Activated naive CD4-positive, alpha-beta T cell treated with anti-CD3 and anti-CD28 coated beads, Interleukin-2, amount 10 ng/mL, durations not matched to agents 7 days and 5 days (primary cell): Measurements from ENCODE around the gene L3MBTL3.

Experiments
- CTCF ChIA-PET: fragments of 350-600 bp; sonication (Branson Sonifier 250); formaldehyde crosslinking; loops from one replicate; lab custom pipeline; 2021; ENCODE audit warnings: antibody characterized with exemption; lab: Charles Lee
- DNase-seq: peaks from one replicate; pipeline ENCODE4 v3.0.0-alpha.2; 2020
- H3K27ac Mint-ChIP-seq: one replicate; pipeline ENCODE4 v1.8.0; 2021; ENCODE audit warnings: mild to moderate bottlenecking, moderate library complexity, mixed read lengths
- H3K27me3 Mint-ChIP-seq: one replicate; pipeline ENCODE4 v1.8.0; 2021; ENCODE audit warnings: mild to moderate bottlenecking, mixed read lengths
- H3K36me3 Mint-ChIP-seq: one replicate; pipeline ENCODE4 v1.8.0; 2021; ENCODE audit warnings: mixed read lengths
- H3K4me1 Mint-ChIP-seq: one replicate; pipeline ENCODE4 v1.8.0; 2021; ENCODE audit warnings: mixed read lengths
- H3K4me3 Mint-ChIP-seq: one replicate; pipeline ENCODE4 v1.8.0; 2021; ENCODE audit warnings: mild to moderate bottlenecking, moderate library complexity, mixed read lengths
- H3K9me3 Mint-ChIP-seq: one replicate; pipeline ENCODE4 v1.8.0; 2021; ENCODE audit warnings: mixed read lengths

L3MBTL3 gene

GRCh38 chr6:130037207-130037811 is 18.9 kb downstream of the L3MBTL3 start:
- H3K4me1 Mint-ChIP-seq: peaks cover 40% of the 10 kb centered on the region
- H3K27ac Mint-ChIP-seq: no peak overlapping the region

GRCh38 chr6:130041594-130041993 is 23.2 kb downstream of the L3MBTL3 start:
- H3K27ac Mint-ChIP-seq: no peak overlapping the region
- no peaks in the 10 kb centered on the region for H3K9me3 Mint-ChIP-seq
- no peak overlapping the region for H3K4me3 Mint-ChIP-seq
- CTCF ChIA-PET: interaction anchor here (0.8 kb wide), 1 partner anchor 240 kb away, joined by 3 read pairs; no protein-coding TSS in a partner anchor
- H3K36me3 Mint-ChIP-seq: peaks cover 17% of the 10 kb centered on the region
- no peak for DNase-seq
- H3K4me1 Mint-ChIP-seq: peaks cover 15% of the 10 kb centered on the region
- no peaks in the 10 kb centered on the region for H3K27me3 Mint-ChIP-seq

More at GRCh38 chr6:130037207-130037811, 18.9 kb downstream of the L3MBTL3 start:
- Mint-ChIP-seq H3K27me3 (no peaks in the 10 kb centered on the region), H3K9me3 (peaks cover 2% of the 10 kb centered on the region), H3K36me3 (peaks cover 25% of the 10 kb centered on the region), H3K4me3 (no peak overlapping the region)
- DNase-seq: no peak
- CTCF ChIA-PET: interaction anchor here (0.7 to 0.9 kb wide), 2 partner anchors 257 to 319 kb away, joined by 3 to 4 read pairs; no protein-coding TSS in a partner anchor

DNA sequence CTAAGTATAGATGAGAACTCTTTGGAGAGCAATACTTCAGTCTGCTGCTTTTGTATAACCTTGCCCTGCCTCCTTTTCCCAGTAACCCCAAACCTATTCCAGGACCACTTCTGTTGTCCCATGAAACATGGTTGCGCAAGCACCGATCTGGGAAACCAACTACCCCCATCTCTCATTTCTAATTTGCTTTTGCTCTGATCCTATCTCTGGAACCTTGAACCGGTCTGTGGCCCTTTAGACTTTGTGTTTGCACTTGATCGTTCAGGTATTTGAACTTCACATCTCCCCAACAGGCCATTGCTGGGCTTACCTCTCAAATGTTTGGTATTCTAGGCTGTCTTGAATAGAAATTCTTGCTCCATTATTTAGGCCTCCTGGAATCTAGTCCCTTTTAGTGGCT is 25.0 kb downstream of the L3MBTL3 start:
- no peaks in the 10 kb centered on the region for H3K27me3 Mint-ChIP-seq
- no peak overlapping the region for H3K4me3 Mint-ChIP-seq
- DNase-seq: no peak
- CTCF ChIA-PET: interaction anchor here (1.5 kb wide), 1 partner anchor 239 kb away, joined by 3 read pairs; no protein-coding TSS in a partner anchor
- peak overlapping the region; percentile 39 for H3K27ac Mint-ChIP-seq
- peaks cover 17% of the 10 kb centered on the region for H3K4me1 Mint-ChIP-seq
- H3K36me3 Mint-ChIP-seq: peaks cover 20% of the 10 kb centered on the region
- no peaks in the 10 kb centered on the region for H3K9me3 Mint-ChIP-seq

DNA sequence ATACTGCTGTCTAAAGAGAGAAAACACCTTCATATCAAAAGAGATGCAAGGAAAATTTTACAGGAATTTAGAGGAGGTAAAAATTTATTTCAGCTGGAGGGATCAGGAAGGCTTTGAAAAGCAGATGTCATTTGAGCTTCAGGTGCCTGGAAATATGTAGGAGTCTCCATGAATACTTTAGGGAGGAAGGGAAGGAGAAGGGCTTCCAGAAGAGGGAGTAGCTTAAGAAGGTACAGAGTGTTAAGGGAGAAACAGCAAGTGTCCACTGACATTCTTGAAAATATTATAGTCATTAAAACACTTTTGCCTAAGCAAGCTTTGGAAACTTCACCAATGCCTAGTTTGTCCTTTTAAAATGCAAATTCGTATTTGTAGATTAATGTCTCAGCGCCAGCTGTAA is 27.2 kb downstream of the L3MBTL3 start:
- CTCF ChIA-PET: interaction anchor here (0.6 to 1.3 kb wide), 2 partner anchors 10 to 278 kb away, joined by 3 to 4 read pairs; no protein-coding TSS in a partner anchor
- Mint-ChIP-seq H3K27me3 (no peaks in the 10 kb centered on the region), H3K36me3 (peaks cover 30% of the 10 kb centered on the region), H3K4me1 (peaks cover 17% of the 10 kb centered on the region), H3K9me3 (no peaks in the 10 kb centered on the region), H3K4me3 (no peak overlapping the region), H3K27ac (no peak overlapping the region)
- DNase-seq: no peak

DNA sequence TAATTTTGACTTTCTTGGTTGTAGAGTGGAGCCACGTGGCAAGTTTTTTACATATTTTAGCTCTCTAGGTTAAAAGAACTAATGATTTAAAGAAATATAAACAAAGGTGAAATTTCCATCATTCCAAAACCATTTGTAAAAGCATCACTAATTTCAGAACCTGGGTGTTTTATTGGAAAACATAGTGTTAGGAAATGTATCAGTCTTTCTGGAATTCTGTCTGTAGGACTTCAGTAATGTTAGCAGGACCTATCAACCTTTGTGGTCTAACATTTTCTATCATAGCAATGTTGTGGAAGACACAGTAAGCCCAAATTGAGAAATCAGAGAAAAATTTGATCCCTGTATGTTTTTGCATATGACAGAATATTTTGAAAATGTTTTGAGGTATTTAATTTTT is 28.3 kb downstream of the L3MBTL3 start:
- Mint-ChIP-seq H3K4me1 (peaks cover 8% of the 10 kb centered on the region), H3K9me3 (no peaks in the 10 kb centered on the region), H3K27me3 (no peaks in the 10 kb centered on the region), H3K36me3 (peaks cover 31% of the 10 kb centered on the region), H3K27ac (no peak overlapping the region), H3K4me3 (no peak overlapping the region)
- no peak for DNase-seq
- CTCF ChIA-PET: interaction anchor here (1.1 to 1.5 kb wide), 3 partner anchors 9 to 235 kb away, joined by 3 to 6 read pairs (median 4); no protein-coding TSS in a partner anchor

DNA sequence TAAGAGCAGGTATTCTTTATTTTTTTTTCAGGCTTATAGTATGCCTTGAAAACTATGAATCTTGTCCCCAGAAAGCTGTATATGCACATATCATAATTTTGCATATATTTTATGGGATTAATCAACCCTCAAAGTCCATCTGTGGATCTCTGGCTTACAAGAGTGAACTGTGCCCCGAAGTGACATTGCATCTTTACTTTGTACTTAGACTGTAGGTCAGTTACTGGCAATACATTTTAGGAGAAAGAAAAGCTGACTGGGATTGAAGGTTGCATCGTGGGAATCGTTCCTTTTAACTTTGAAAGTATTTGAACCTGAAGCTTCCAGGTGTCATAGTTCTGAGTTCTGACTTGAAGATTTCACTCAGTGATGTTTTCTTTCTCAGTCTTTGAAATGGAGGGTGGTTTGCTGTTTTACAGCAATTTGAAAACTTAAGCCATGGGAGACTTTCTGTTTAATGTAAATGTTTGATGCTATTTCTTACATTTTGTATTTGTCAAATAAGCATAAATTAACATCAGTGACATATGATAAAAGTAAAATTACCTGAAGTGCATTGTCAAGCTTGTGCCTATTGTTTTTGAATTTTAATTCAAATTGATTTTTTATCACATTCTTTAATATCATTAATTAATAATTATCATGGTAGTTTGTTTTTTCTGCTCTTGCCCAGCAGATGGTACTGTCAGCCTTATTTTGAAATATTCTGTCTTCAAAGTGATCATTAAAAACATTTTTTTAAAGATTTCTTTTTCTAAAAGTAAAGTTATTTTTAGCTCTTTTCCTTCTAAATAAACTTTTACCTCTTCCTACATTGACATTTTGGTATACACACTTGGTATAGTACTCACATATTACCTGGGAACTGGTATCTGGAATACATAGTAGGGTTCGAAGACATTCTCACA is 29.0 kb downstream of the L3MBTL3 start:
- DNase-seq: no peak
- H3K4me1 Mint-ChIP-seq: peaks cover 6% of the 10 kb centered on the region
- no peaks in the 10 kb centered on the region for H3K27me3 Mint-ChIP-seq
- no peak overlapping the region for H3K27ac Mint-ChIP-seq
- CTCF ChIA-PET: interaction anchor here (0.8 to 1.5 kb wide), 5 partner anchors 17 to 824 kb away, joined by 3 to 6 read pairs (median 3); no protein-coding TSS in a partner anchor
- no peaks in the 10 kb centered on the region for H3K9me3 Mint-ChIP-seq
- peaks cover 34% of the 10 kb centered on the region for H3K36me3 Mint-ChIP-seq
- no peak overlapping the region for H3K4me3 Mint-ChIP-seq

GRCh38 chr6:130050230-130050629 is 31.8 kb downstream of the L3MBTL3 start:
- no peaks in the 10 kb centered on the region for H3K9me3 Mint-ChIP-seq
- H3K27ac Mint-ChIP-seq: no peak overlapping the region
- no peak overlapping the region for H3K4me3 Mint-ChIP-seq
- peaks cover 21% of the 10 kb centered on the region for H3K4me1 Mint-ChIP-seq
- H3K27me3 Mint-ChIP-seq: no peaks in the 10 kb centered on the region
- CTCF ChIA-PET: no interaction called here
- peaks cover 48% of the 10 kb centered on the region for H3K36me3 Mint-ChIP-seq
- no peak for DNase-seq

- no peaks in the 10 kb centered on the region for H3K27me3 Mint-ChIP-seq
- peaks cover 35% of the 10 kb centered on the region for H3K4me1 Mint-ChIP-seq
- CTCF ChIA-PET: no interaction called here
- H3K27ac Mint-ChIP-seq: no peak overlapping the region
- DNase-seq: no peak
- no peak overlapping the region for H3K4me3 Mint-ChIP-seq
- no peaks in the 10 kb centered on the region for H3K9me3 Mint-ChIP-seq
- H3K36me3 Mint-ChIP-seq: peaks cover 66% of the 10 kb centered on the region
These were observed 36.3 kb downstream of the L3MBTL3 start for GRCh38 chr6:130054725-130055124.

- H3K4me1 Mint-ChIP-seq: peaks cover 35% of the 10 kb centered on the region
- no peak for DNase-seq
- CTCF ChIA-PET: interaction anchor here (1.1 kb wide), 1 partner anchor 9 kb away, joined by 3 read pairs; no protein-coding TSS in a partner anchor
- H3K27ac Mint-ChIP-seq: no peak overlapping the region
- no peaks in the 10 kb centered on the region for H3K27me3 Mint-ChIP-seq
- peaks cover 60% of the 10 kb centered on the region for H3K36me3 Mint-ChIP-seq
- no peak overlapping the region for H3K4me3 Mint-ChIP-seq
- H3K9me3 Mint-ChIP-seq: no peaks in the 10 kb centered on the region
These were observed 36.9 kb downstream of the L3MBTL3 start for GRCh38 chr6:130055271-130055670.

- no peak for DNase-seq
- H3K9me3 Mint-ChIP-seq: no peaks in the 10 kb centered on the region
- CTCF ChIA-PET: interaction anchor here (0.7 kb wide), 1 partner anchor 31 kb away, joined by 3 read pairs; no protein-coding TSS in a partner anchor
- H3K27ac Mint-ChIP-seq: peak overlapping the region; percentile 82
- peaks cover 58% of the 10 kb centered on the region for H3K36me3 Mint-ChIP-seq
- peaks cover 35% of the 10 kb centered on the region for H3K4me1 Mint-ChIP-seq
- no peak overlapping the region for H3K4me3 Mint-ChIP-seq
- no peaks in the 10 kb centered on the region for H3K27me3 Mint-ChIP-seq
These were observed 39.1 kb downstream of the L3MBTL3 start for GRCh38 chr6:130057495-130057894.

DNA sequence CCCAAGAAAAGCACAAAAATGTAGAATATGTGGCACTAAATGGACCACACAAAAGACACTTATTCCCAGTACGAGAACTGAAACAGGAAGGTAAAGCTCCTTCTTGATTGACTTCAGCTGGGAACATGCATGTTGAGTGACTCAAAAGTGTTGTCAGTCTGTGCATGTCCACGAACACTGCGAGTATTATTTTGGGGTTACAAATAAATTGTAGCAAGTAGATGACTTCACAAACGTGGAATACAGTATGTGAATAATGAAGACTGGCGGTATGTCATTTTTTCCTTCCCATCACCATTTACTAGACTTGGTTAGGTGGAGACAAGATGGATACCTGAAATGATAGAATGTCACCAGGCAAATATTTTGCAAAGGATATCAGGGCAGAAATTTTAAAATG is 45.4 kb downstream of the L3MBTL3 start:
- H3K9me3 Mint-ChIP-seq: no peaks in the 10 kb centered on the region
- H3K36me3 Mint-ChIP-seq: peaks cover 43% of the 10 kb centered on the region
- H3K27me3 Mint-ChIP-seq: no peaks in the 10 kb centered on the region
- CTCF ChIA-PET: no interaction called here
- no peak for DNase-seq
- H3K4me1 Mint-ChIP-seq: peaks cover 2% of the 10 kb centered on the region
- no peak overlapping the region for H3K27ac Mint-ChIP-seq
- H3K4me3 Mint-ChIP-seq: no peak overlapping the region

DNA sequence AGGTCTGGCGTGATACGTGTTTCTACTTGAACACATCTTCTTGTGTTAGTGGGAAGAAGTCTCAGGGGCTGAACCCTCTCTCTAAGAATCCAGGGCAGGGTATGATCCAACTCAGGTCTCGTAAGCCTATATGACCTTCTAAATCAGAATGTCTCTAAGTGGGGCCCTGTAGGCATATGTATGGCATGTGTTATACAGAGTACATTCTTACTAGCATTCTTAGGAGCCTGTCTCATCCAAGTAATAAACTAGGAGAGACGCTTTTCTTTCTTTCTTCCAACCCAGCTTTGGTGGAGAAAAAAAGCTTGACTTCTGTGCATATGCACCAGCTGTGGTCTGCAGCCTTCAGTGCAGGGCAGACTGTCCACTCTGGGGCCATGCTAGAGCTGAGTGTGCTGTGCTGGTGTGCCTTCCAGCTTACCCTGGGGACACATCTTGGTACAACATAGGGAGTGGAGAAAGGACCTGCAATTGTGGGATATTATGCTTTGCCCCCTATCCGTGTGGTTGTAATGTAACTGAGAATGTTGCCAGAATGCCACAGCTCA is 47.3 kb downstream of the L3MBTL3 start:
- Mint-ChIP-seq H3K4me1 (peaks cover 2% of the 10 kb centered on the region), H3K27me3 (no peaks in the 10 kb centered on the region), H3K27ac (no peak overlapping the region), H3K36me3 (peaks cover 47% of the 10 kb centered on the region), H3K4me3 (no peak overlapping the region), H3K9me3 (no peaks in the 10 kb centered on the region)
- DNase-seq: no peak
- CTCF ChIA-PET: no interaction called here

DNA sequence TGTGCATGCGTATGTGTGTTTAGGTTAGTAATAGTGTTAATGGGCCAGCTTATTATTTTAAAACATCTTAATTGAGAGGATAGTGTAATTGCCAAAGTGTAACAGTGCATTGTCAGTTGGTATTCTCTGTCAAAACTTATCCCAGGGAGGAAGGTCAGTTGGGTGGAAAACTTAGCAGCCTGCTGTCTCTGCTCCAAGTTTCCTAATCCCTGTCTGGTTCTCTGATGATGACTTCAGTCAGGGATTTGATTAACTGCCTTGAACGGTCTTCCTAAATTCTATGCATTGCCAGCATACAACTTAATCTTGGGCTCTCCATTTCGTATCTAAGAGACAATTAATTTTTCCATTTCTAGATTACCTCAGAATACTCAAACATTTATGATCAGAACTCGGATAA is 51.1 kb downstream of the L3MBTL3 start:
- Mint-ChIP-seq H3K9me3 (no peaks in the 10 kb centered on the region), H3K4me3 (no peak overlapping the region), H3K27ac (no peak overlapping the region), H3K36me3 (peaks cover 29% of the 10 kb centered on the region), H3K4me1 (no peaks in the 10 kb centered on the region), H3K27me3 (no peaks in the 10 kb centered on the region)
- no peak for DNase-seq
- CTCF ChIA-PET: interaction anchor here (0.5 kb wide), 1 partner anchor 56 kb away, joined by 3 read pairs; no protein-coding TSS in a partner anchor

DNA sequence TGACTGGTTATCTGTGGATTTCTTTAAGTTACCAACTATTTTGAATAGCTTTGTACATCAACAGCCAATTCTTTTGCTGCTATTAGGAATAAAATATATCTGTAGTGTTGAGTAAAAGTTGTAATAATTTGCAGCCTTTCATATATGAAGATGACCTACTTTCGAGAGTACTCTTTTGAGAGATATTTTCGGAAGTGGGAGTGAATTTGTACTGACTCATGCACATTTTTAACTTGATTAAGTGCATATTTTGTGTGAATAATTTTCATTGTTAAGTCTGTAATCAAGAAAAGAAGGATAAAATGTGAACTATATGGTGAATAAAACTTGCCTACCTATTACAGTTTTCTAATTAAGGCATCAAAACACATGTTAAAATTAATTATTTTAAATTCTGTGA is 51.9 kb downstream of the L3MBTL3 start:
- DNase-seq: no peak
- no peaks in the 10 kb centered on the region for H3K9me3 Mint-ChIP-seq
- no peak overlapping the region for H3K27ac Mint-ChIP-seq
- no peaks in the 10 kb centered on the region for H3K27me3 Mint-ChIP-seq
- H3K36me3 Mint-ChIP-seq: peaks cover 33% of the 10 kb centered on the region
- no peak overlapping the region for H3K4me3 Mint-ChIP-seq
- peaks cover 6% of the 10 kb centered on the region for H3K4me1 Mint-ChIP-seq
- CTCF ChIA-PET: no interaction called here
